H9 (cell line): ENCODE measurements around the gene STARD7. TPM values are rescaled to one million over a fixed set of nuclear protein-coding genes. Genes with fewer than 3 reads are reported as not detected.

Experiments used
- DNase-seq: peaks from one replicate; pipeline ENCODE4 v3.0.0-alpha.2; 2017
- H2AFZ ChIP-seq: one replicate; pipeline ENCODE4 v1.6.1; 2013; ENCODE audit warnings: mild to moderate bottlenecking, low read length, control low read depth, moderate library complexity
- H2AK5ac ChIP-seq: 2 replicates; pipeline ENCODE4 v1.6.1; 2013; ENCODE audit warnings: low read length, control low read depth, mixed read lengths; ENCODE audit not compliant: insufficient read length
- H2BK120ac ChIP-seq: one replicate; pipeline ENCODE4 v1.6.1; 2013; ENCODE audit warnings: low read depth, mild to moderate bottlenecking, low read length, control low read depth, inconsistent platforms; ENCODE audit not compliant: poor library complexity, severe bottlenecking
- H2BK12ac ChIP-seq: 2 replicates; pipeline ENCODE4 v1.6.1; 2013; ENCODE audit warnings: low read length, control low read depth, mixed read lengths, low read depth; ENCODE audit not compliant: insufficient read length
- H2BK15ac ChIP-seq: 2 replicates; pipeline ENCODE4 v1.6.1; 2013; ENCODE audit warnings: low read depth, low read length, control low read depth
- H2BK20ac ChIP-seq: one replicate; pipeline ENCODE4 v1.6.1; 2013; ENCODE audit warnings: low read depth, mild to moderate bottlenecking, low read length, control low read depth, inconsistent platforms; ENCODE audit not compliant: poor library complexity, severe bottlenecking
- H2BK5ac ChIP-seq: 2 replicates; pipeline ENCODE4 v1.6.1; 2013; ENCODE audit warnings: low read length, control low read depth, mixed read lengths; ENCODE audit not compliant: insufficient read length
- H3K14ac ChIP-seq: 2 replicates; pipeline ENCODE4 v1.6.1; 2013; ENCODE audit warnings: low read length, control low read depth; ENCODE audit not compliant: insufficient read depth
- H3K18ac ChIP-seq: 2 replicates; pipeline ENCODE4 v1.6.1; 2013; ENCODE audit warnings: low read depth, mild to moderate bottlenecking, mixed read lengths, low read length, control low read depth; ENCODE audit not compliant: insufficient read length
- H3K23ac ChIP-seq: 2 replicates; pipeline ENCODE4 v1.6.1; 2013; ENCODE audit warnings: low read length, control low read depth, mixed read lengths, low read depth; ENCODE audit not compliant: insufficient read length
- H3K23me2 ChIP-seq: 2 replicates; pipeline ENCODE4 v1.6.1; 2013; ENCODE audit warnings: low read depth, mild to moderate bottlenecking, mixed read lengths, low read length, control low read depth; ENCODE audit not compliant: insufficient read length, poor library complexity, severe bottlenecking
- H3K27ac ChIP-seq: 2 replicates; pipeline ENCODE4 v1.5.1; 2013; ENCODE audit warnings: low read length, control low read depth, mixed read lengths, low read depth; ENCODE audit not compliant: insufficient read length
- H3K27me3 ChIP-seq: 2 replicates; pipeline ENCODE4 v1.6.1; 2013; ENCODE audit warnings: low read length, control low read depth, inconsistent platforms; ENCODE audit not compliant: insufficient read depth
- H3K4ac ChIP-seq: 2 replicates; pipeline ENCODE4 v1.6.1; 2013; ENCODE audit warnings: low read depth, mild to moderate bottlenecking, control low read depth, inconsistent platforms, low read length, moderate library complexity
- H3K4me1 ChIP-seq: 2 replicates; pipeline ENCODE4 v1.6.1; 2013; ENCODE audit warnings: low read length, control low read depth, inconsistent platforms; ENCODE audit not compliant: insufficient read depth
- H3K4me2 ChIP-seq: 2 replicates; pipeline ENCODE4 v1.6.1; 2013; ENCODE audit warnings: low read length, control low read depth, mixed read lengths; ENCODE audit not compliant: insufficient read length, insufficient read depth
- H3K56ac ChIP-seq: 2 replicates; pipeline ENCODE4 v1.6.1; 2013; ENCODE audit warnings: low read depth, mild to moderate bottlenecking, mixed read lengths, low read length, control low read depth; ENCODE audit not compliant: insufficient read length
- H3K79me1 ChIP-seq: 2 replicates; pipeline ENCODE4 v1.6.1; 2013; ENCODE audit warnings: low read depth, mild to moderate bottlenecking, moderate library complexity, low read length, control low read depth, inconsistent platforms; ENCODE audit not compliant: insufficient read depth, poor library complexity, severe bottlenecking
- H3K79me2 ChIP-seq: 2 replicates; pipeline ENCODE4 v1.6.1; 2013; ENCODE audit warnings: low read length, control low read depth, inconsistent platforms; ENCODE audit not compliant: insufficient read depth
- H3K9ac ChIP-seq: 2 replicates; pipeline ENCODE4 v1.6.1; 2013; ENCODE audit warnings: low read length, control low read depth, mixed read lengths; ENCODE audit not compliant: insufficient read length; ENCODE audit errors: extremely low read depth
- H3K9me3 ChIP-seq: one replicate; pipeline ENCODE4 v1.6.1; 2013; ENCODE audit warnings: low read depth, low read length, inconsistent platforms; ENCODE audit not compliant: control insufficient read depth
- H3T11ph ChIP-seq: one replicate; pipeline ENCODE4 v1.6.1; 2013; ENCODE audit warnings: mild to moderate bottlenecking, low read length, control low read depth, inconsistent platforms
- H4K20me1 ChIP-seq: one replicate; pipeline ENCODE4 v1.6.1; 2013; ENCODE audit not compliant: control insufficient read depth, insufficient read length, insufficient read depth
- H4K5ac ChIP-seq: 2 replicates; pipeline ENCODE4 v1.6.1; 2013; ENCODE audit warnings: low read depth, mild to moderate bottlenecking, mixed read lengths, low read length, control low read depth; ENCODE audit not compliant: insufficient read length
- H4K8ac ChIP-seq: replicated peaks from 2 replicates; pipeline ENCODE4 v1.6.1; 2013; ENCODE audit warnings: low read length, control low read depth, mixed read lengths, low read depth; ENCODE audit not compliant: insufficient read length
- H4K91ac ChIP-seq: 2 replicates; pipeline ENCODE4 v1.6.1; 2013; ENCODE audit warnings: low read depth, mild to moderate bottlenecking, moderate library complexity, mixed read lengths, low read length, control low read depth; ENCODE audit not compliant: insufficient read length
- H3K27ac Mint-ChIP-seq, 3 experiments: 2 replicates in 2 of 3; 3 replicates in 1 of 3; pipeline ENCODE4 v1.8.0; 2020 to 2021; ENCODE audit warnings: mixed read lengths in 3 of 3, mild to moderate bottlenecking in 1 of 3, moderate library complexity in 1 of 3
- H3K27me3 Mint-ChIP-seq: 2 replicates; pipeline ENCODE4 v1.8.0; 2021; ENCODE audit warnings: low read depth, mild to moderate bottlenecking, moderate library complexity, mixed read lengths
- H3K36me3 Mint-ChIP-seq, 3 experiments: 2 replicates in 2 of 3; 3 replicates in 1 of 3; pipeline ENCODE4 v1.8.0; 2020 to 2021; ENCODE audit warnings: low read depth in 3 of 3, mixed read lengths in 3 of 3; ENCODE audit not compliant: insufficient read depth in 1 of 3
- H3K4me1 Mint-ChIP-seq, 2 experiments: 2 replicates each; pipeline ENCODE4 v1.8.0; 2020; ENCODE audit warnings: mixed read lengths in 2 of 2
- H3K4me3 Mint-ChIP-seq, 2 experiments: 2 replicates in 1 of 2; 3 replicates in 1 of 2; pipeline ENCODE4 v1.8.0; 2020 to 2021; ENCODE audit warnings: mild to moderate bottlenecking in 2 of 2, mixed read lengths in 2 of 2, moderate library complexity in 1 of 2
- H3K9me3 Mint-ChIP-seq, 2 experiments: 2 replicates in 1 of 2; 3 replicates in 1 of 2; pipeline ENCODE4 v1.8.0; 2020; ENCODE audit warnings: mild to moderate bottlenecking in 2 of 2, mixed read lengths in 2 of 2, moderate library complexity in 1 of 2
- CTCF ChIP-seq: fragments of 200-600 bp; sonication (generic); conservative IDR thresholded peaks from 3 replicates; pipeline ENCODE4 v1.8.0; 2021; ENCODE audit warnings: antibody characterized with exemption, mild to moderate bottlenecking
- WGBS: extraction: QIAGEN DNeasy Blood & Tissue Kit; methylation state at CpG from one replicate; pipeline ENCODE4 v1.1.7; 2013; ENCODE audit warnings: missing lambda C conversion rate, low lambda C conversion rate, mixed read lengths; ENCODE audit not compliant: insufficient read length; ENCODE audit errors: extremely low coverage; 5-methylcytosine and 5-hydroxymethylcytosine counted together
- total RNA-seq: library from RNA; stranded (reverse); gene quantifications from 2 replicates; pipeline ENCODE4 v1.2.1, GENCODE V29; 2021

STARD7 gene
- total RNA-seq, 1 experiment from 2014 or later: 212 TPM

GRCh38 chr2:96158554-96158940, 50.1 kb downstream of the STARD7 start:
- no CpG with 5 or more reads among the region's 14 CpGs for WGBS
- no peak overlapping the region for H3K23ac ChIP-seq
- H3K56ac ChIP-seq: no peak overlapping the region
- no peak overlapping the region; the same call in 1 of the 2 replicates for H3K14ac ChIP-seq
- no peak overlapping the region for H4K5ac ChIP-seq
- no peak for TF ChIP-seq CTCF
- no peak overlapping the region for H4K8ac ChIP-seq
- H2BK12ac ChIP-seq: no peak overlapping the region
- H2BK20ac ChIP-seq: no peak overlapping the region
- no peak overlapping the region for H3K9ac ChIP-seq
- no peak overlapping the region for H2BK5ac ChIP-seq
- no peak overlapping the region for H2BK15ac ChIP-seq
- H3T11ph ChIP-seq: no peak overlapping the region
- Mint-ChIP-seq H3K27me3 (peaks cover 9% of the 10 kb centered on the region), H3K4me3 (no peak overlapping the region), H3K27ac (no peak overlapping the region), H3K4me1 (peaks cover 12 to 14% of the 10 kb centered on the region in 2 experiments; a peak in 3 of 4 replicates), H3K9me3 (no peaks in the 10 kb centered on the region), H3K36me3 (peaks cover 0 to 2% (median 0%) of the 10 kb centered on the region in 3 experiments; a peak in 2 of 7 replicates)
- peak; percentile 27 for DNase-seq
- H2AFZ ChIP-seq: no peak overlapping the region
- no peaks in the 10 kb centered on the region for H3K23me2 ChIP-seq
- H4K20me1 ChIP-seq: no peaks in the 10 kb centered on the region
- no peak overlapping the region for H3K18ac ChIP-seq
- no peak overlapping the region for H3K27ac ChIP-seq
- no peaks in the 10 kb centered on the region for H3K4me1 ChIP-seq
- no peak overlapping the region for H2BK120ac ChIP-seq
- no peaks in the 10 kb centered on the region for H3K9me3 ChIP-seq
- no peak overlapping the region for H3K4ac ChIP-seq
- no peaks in the 10 kb centered on the region for H3K79me2 ChIP-seq
- no peaks in the 10 kb centered on the region for H3K27me3 ChIP-seq
- no peak overlapping the region for H3K4me2 ChIP-seq
- H4K91ac ChIP-seq: no peak overlapping the region
- no peaks in the 10 kb centered on the region for H3K79me1 ChIP-seq
- no peak overlapping the region for H2AK5ac ChIP-seq
